SW 1271 (cell line): Measurements from ENCODE around the gene CMYA5.
"Not testable (repeated sequence)": the region's sequence is repeated elsewhere in the genome, so short reads cannot be mapped to it uniquely, and the experiment has no call there.

Experiments
- DNase-seq, 2 experiments: peaks; one replicate each; lab custom pipeline; 2025; lab: John Stamatoyannopoulos, UW

Gene CMYA5

DNA sequence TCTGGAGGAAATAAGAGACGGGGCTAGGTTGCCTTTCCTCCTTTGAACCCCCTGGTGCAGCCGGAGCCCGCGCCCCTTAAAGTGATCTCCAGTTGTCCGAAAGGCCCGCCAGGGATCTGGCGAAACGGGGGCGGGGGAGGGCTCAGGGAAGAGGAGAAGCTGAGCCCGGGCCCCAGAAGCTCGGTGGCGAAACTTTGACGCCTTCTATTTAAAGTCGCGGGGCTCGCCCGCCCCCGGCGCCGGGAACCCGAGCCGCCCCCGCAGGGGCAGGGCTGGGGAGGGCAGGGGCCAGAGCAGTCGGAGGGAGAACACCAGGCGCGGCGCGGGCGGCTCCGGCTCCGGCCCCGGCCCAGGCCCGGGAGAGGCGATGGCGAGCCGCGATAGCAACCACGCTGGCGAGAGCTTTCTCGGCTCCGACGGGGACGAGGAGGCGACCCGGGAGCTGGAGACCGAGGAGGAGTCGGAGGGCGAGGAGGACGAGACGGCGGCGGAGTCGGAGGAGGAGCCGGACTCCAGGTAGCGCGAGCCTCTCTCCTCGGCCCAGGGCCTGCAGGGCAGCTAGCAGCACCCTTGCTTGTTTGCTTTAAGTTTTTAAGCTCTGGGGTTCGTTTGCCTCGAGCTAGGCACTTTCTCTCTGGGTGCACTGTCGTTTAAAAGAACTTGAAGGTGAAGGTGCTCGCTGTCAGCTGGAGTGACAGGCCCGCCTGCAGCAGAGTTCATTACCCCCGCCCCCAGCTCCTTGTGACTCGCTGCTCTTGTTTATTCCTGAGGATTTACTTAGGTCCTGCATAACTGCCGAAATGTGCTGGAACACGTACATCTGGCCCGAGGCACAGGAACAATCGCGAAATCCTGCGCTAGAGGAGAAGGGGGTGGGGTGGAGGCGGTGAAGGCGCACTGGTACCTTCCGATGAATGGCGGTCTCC lies at the start of gene CMYA5:
Gene CMYA5 (plus strand): TSS at position 296 of the 926 bp plus-strand sequence. CDS start 72 bp downstream, at position 368.
- DNase-seq: no peak

DNA sequence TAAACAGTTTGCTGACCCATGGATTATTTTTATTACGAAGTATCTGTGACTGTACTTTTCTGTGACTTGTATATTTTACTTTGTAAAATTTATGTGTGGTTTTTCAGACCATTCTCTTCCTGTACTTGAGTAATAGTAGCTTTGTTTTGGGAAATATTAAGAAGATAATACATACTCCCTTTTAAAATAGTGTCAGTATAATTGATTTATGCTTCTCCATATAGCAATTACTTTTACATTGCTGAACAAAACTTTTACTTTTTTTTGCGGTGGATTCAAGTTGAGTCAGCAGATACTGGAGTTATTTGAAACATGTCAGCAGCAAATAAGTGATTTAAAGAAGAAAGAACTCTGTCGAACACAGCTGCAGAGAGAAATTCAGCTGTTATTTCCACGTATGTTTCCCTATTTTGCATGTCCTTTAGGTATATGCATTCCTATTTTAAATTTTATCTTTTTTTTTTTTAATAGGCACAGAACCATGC lies 49.0 kb upstream of the CMYA5 start:
- DNase-seq: no peak

DNA sequence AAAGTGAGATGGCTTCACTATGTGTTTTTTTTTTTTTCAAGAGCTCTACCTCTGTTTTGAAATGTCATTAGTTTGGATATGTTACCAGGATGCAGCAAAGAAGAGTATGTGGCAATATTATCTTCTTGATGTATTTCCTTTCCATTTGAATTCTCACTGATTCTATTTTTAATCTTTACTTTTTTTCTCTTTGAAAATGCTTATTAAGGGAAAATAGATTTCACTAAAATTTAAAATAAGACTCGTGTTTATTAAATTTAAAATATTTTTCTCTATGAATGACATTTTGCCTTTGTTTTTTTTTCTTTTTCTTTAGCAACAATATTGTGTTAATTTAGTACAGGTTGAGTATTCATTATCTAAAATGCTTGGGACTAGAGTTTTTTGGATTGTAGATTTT lies 48.2 kb upstream of the CMYA5 start:
- DNase-seq: no peak

DNA sequence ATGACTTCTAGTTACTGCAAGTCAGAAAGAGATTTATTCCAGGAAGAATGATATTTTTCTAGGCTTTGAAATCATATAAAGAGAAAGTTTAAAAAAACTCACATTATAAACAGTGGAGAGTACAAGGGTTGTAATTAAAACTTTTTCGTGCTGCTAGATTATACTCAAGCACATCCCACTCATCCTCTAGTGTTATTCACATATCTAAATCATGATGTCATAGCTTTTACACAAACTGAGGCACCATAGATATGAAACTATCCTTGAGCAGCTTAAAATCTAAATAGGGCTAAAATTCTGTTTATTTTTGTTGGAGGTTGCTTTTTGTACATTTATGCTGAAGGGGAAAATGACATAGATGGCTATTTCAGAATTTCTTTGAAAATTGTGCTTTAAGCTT lies 47.4 kb upstream of the CMYA5 start:
- DNase-seq: no peak

DNA sequence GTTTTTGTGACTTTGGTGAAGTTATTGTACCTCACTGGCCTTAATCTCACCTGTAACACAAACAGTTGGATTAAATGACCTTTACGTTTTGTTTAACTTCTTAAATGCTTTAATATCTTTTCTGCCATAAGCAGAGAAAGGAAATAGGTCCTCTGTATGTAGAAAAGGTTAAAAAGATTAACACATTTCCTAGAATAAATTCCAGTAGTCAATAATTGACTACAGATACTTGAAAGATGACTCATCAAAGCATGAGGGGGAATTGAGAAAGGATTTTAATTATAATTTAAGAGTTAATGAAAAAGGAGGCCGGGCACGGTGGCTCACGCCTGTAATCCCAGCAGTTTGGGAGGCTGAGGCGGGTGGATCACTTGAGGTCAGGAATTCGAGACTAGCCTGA lies 35.8 kb upstream of the CMYA5 start:
- DNase-seq: no peak

DNA sequence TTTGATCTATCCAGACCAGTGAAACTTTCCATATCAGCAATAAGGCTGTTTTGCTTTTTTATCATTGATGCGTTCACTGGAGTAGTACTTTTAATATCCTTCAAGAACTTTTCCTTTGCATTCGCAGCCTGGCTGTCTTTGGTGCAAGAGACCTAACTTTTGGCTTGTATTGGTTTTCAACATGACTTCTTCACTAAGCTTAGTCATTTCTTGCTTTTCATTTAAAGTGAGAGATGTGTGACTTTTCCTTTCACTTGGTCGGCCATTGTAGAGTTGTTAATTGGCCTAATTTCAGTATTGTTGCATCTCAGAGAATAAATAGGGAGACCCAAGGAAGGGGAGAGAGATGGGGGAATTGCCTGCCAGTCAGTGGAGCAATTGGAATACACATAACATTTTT lies 26.4 kb upstream of the CMYA5 start:
- DNase-seq: no peak

DNA sequence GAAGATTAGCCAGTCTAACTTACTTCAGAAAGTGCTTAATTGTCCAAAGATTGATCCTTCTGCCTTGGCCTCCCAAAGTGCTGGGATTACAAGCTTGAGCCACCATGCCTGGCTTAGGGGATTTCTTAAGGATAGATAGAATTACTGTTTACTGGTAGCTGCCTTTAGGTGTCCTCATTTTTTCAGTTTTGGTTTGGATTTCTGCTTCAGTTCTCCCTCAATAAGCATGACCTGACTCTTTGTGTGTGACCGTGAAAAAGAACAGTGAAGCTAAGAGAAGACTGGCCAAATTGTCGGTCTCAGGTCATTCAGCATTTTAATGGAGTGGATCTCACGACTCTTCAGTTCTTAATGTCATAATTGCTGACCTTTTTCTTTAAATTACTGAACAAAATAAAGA lies 22.9 kb upstream of the CMYA5 start:
- DNase-seq: no peak

DNA sequence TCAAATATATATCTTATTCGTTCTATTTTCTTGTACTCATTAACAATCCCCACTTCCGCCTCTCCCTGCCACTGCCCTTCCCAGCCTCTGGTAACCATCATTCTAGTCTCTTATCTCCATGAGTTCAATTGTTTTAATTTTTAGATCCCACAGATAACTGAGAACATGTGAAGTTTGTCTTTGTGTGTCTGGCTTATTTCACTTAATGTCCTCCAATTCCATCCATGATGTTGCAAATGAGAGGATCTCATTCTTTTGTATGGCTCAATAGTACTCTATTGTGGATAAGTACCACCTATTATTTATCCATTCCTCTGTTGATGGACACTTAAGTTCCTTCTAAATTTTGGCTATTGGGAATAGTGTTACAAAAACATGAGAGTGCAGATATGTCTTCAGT lies 17.2 kb upstream of the CMYA5 start:
- DNase-seq: no peak

DNA sequence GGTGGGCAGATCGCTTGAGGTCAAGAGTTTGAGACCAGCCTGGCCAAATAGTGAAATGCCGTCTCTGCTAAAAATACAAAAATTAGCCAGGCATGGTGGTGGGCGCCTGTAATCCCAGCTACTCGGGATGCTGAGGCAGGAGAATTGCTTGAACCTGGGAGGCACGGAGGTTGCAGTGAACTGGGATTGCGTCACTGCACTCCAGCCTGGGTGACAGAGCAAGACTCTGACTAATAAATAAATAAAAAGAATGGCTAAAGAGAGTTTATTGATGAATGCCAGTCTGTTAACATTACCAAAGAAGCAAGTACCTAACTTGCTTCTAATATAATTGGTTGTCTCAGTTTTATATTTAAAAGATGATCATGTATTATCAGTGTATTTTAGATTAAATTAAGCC lies 13.3 kb upstream of the CMYA5 start:
- not testable (repeated sequence) for DNase-seq

DNA sequence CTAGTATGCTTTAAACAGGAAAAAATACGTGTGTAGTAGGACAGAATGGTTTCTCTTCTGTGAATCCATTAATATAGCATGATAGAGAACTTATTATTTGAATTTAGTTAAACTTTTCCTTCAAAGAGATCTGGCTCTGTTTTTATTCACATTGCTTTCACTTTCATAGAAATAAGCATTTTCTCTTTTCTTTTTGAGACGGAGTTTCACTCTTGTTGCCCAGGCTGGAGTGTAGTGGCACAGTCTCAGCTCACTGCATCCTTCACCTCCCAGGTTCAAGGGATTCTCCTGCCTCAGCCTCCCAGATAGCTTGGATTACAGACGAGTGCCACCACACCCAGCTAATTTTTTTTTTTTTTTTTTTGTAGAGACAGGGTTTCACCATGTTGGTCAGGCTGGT lies 7.5 kb upstream of the CMYA5 start:
- DNase-seq: not testable (repeated sequence)

DNA sequence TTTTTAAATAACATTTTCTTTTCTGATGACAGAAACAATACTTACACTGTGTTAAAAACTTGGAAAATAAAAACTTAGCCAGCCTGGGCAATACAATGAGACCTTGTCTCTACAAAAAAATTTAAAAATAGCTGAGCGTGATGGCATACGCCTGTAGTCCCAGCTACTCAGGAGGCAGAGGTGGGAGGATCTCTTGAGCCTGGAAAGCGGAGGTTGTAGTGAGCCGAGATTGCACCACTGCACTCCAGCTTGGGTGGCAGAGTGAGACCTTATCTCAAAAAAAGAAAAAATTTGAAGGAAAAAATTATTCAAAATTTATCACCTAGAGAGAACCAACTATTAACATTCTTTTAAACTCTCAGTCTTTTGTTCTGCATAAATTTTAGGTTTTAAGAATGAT lies 4.9 kb upstream of the CMYA5 start:
- DNase-seq: no peak

DNA sequence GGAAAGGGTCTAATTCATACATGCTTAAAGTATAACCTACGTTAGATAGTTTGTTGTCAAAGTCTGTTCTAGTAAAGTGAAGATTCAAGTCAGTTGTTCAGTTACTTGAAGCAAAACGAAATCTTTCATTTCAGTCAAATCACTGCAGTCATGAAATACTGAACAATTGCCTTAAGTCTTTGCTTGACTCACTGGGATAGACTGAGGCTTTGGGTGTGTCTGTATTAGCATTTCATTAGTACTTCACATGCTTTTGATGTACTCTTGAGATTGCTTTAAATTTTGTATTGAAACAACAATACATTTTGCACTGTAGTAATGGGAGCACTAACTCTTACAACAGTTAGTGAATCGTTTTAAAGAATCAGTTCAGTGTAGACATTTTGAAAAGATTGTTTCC lies 4.0 kb upstream of the CMYA5 start:
- DNase-seq: no peak

DNA sequence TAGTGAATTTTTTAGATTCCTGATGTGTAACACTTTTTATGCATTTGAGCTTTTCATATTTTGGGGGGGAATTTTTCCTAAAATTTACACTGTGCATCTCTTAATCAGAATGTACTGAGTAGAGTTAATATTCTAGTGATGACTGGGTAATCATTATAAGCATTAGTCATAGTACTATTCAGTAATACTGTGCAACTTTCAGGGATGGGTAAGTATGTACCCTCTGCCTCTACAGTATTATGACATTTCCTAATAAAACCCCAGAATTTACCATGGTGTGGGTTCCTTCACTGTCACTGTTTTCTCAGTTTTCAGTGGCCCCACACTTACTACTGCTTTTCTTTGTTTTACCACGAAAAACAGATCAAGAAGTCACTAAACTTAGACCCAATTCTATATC lies 2.8 kb upstream of the CMYA5 start:
- DNase-seq: no peak

DNA sequence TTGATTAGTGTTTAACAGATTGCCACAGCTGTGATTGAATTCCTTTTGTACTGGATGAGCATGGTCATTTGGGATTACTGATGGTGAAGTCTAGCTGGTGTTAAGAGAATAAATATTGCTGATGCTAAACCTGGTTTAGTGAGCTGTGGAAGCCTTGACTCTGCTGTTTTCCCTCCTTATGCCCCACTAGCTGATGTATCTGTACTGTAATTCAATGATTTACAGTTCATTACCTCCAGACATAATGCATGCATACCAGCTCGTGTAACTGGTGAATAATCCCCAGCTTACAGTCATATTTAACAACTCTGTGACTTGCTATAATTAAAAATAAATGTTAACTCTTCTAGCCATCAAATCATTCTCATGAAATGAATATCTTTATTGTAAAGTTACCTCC lies 1.7 kb upstream of the CMYA5 start:
- DNase-seq: no peak

DNA sequence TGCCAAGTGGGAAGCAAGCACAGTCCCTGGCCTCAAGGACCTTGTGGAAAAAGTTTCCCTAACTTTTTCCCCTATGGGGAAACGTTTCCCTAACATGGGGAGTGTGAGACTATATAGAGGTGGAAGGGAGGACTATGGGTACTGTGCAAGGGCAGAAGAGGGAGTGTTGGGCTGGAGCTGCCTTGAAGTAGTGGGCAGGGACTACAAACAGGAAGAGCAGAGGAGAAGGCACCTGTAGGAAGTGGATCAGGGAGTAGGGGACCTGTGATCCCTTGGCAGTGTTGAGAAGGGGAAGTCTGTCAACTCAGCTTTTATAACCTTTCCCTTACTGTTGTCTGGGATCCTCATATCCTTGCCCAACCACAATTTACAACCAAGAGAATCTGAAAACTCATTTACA lies 1.4 kb downstream of the CMYA5 start:
- DNase-seq: no peak

DNA sequence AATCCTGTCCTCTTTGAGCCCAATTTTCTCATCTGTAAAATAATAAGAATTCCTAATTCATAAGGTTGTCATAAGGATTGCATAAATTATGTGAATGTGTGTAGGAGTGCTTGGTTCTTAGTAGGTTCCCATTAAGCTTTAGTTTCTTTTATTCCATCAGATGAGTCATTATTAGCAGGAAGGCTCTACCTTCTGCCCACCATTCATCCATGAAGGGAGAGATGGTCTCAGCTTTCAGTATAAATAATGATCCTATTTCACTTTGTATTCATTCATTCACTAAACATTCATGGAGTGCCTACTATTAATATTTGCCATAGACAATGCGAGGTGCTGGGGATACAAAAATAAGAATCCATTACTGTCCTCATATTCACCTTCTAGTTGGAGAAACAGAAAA lies 3.0 kb downstream of the CMYA5 start:
- DNase-seq: no peak

DNA sequence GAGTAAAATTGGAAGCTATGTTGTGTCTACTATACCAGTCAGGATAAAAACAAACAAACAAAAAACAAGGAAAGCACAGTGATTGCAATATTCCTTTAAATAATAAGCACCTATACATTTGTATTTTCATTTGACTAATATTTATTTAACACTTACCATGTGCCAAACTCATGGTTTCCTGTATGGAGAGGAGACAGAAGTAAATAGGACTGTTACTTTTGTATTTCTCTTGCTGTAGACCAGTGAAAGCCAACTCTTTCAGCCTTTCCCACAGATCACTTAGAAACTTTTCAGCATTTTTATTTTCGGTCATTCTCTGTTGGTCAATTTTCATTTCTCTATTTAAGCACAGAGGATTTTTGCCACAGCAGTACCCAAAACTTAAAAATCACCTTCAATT lies 4.5 kb downstream of the CMYA5 start:
- no peak for DNase-seq

DNA sequence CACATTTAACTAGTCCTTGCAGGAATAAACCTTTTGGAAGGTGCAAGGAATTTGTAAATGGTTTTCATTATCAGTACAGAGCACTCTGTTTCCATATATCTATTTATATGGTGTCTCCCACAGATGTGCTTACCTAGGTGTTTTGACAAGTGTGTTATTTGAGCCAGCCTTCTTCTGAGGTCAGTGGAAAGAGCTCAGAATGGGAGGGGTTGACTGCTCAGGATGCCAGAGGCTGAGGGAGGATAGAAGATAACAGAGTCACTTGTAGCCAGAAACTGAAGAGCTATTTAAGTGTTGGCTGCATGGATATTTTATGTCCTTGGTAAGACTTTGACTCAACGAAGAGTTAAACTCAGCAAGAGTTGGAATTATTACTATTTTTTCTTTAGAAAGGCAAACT lies 5.0 kb downstream of the CMYA5 start:
- no peak for DNase-seq

DNA sequence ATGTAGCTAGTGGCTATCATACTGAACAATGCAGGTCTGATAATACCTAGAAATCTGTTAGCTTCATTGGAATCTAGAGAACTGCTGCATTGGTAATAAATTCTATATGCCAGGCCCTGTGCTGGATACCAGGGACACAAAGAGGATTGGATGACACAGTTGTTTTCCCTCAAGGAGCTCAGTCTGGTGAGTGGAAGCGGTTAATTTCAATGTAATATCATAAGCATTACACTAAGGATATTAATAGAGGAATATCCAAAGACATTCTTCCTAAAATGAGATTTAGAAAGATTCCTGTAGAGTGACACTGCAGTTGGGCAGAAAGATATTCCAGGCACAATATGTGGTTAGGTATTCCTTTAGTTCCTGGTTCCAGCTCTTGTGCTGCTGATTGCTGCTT lies 5.9 kb downstream of the CMYA5 start:
- no peak for DNase-seq

DNA sequence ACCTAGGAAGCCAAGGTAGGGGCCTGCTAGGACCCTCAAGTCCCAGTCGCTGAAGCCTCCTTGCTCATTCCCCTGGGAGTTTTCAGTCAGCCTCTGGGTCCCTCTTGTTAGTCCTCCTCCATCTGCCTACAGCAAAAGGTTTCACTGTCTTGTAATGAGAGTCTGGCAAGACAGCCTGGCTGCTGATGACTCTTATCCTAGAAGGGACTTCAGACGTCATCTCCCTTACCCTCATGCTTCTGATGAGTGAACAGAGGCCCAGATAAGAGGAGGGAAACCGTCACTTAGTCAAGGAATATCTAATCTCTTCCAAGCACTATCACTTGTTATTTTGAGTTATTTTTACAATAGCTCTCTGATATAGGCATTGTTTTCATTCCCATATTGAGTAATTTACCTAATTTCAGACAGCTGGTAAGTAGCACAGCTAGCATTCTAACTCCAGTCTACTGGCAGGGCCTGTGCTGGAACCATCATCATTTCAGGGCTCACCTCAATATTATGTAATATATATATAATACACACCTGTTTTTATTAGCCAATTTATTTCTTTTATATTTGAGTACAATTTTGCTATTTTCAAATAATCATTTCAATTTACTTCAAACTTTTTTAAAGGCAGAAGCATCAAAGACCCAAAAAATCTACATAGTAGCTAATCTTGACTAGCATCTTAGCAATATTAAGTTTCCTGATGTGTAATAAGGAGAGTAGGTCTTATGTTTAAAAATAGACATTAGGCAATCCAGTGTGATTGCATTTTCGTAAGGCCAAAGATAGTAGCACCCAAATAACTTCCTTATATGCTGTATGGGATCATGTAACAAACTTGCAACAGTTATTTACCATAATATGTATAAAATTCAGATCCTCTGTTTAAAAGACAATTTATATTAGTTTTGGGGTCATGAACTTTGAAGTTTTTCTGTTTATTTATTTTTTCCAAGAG lies 7.9 kb downstream of the CMYA5 start:
- no peak for DNase-seq

DNA sequence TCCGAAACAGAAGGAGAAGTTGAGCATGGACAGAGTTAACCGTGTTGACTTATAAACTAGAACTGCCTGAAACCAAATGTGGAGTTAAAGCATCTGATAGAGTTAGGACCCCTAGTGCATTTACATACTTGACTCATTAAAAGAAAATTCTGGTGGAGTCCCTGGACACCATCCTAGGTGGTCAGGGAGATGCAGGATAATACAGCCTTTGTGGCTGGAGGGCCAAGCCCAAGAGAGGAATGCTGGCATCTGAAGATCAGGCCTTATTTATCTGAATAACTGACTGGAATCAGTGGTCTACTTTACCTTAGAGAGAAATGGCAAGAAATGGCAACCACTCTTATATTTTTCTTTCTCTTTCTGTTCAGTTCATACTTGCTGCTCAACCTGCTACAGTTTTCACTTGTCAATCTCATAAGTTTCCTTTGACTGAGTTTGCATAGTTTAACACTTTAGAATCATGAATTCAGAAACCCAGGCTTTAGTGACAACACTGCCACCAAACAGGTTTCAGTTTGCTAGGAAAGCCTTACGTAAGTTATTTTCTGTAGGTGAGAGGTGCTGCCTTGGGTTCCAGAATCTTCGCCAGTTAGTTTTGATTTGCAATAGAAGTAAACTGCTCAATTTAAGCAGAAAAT lies 10.2 kb downstream of the CMYA5 start:
- DNase-seq: no peak
